Spleen (tissue), 11 donors: ENCODE measurements around the gene BRS3. TPM values are rescaled to one million over a fixed set of nuclear protein-coding genes. Genes with fewer than 3 reads are reported as not detected.

Experiments used
- DNase-seq: peaks from one replicate; pipeline ENCODE4 v3.0.0-alpha.2; 2020
- H3K27ac ChIP-seq, 8 donors: fragments of 200-600 bp; sonication (generic) in 7 of 8; 1 replicate in 4 of 8; 2 replicates in 4 of 8; pipeline versions ENCODE4 v1.5.0 to v1.8.0; 2016 to 2021; ENCODE audit warnings: inconsistent platforms in 4 of 8, mild to moderate bottlenecking in 4 of 8, moderate library complexity in 1 of 8
- H3K27me3 ChIP-seq, 7 donors: fragments of 200-600 bp; sonication (generic) in 6 of 7; replicated peaks in 1 of 7; 1 replicate in 4 of 7; 2 replicates in 3 of 7; pipeline versions ENCODE4 v1.5.0 to v1.8.0; 2016 to 2021; ENCODE audit warnings: inconsistent platforms in 3 of 7, mild to moderate bottlenecking in 1 of 7
- H3K36me3 ChIP-seq, 6 donors: fragments of 200-600 bp; sonication (generic) in 5 of 6; 1 replicate in 4 of 6; 2 replicates in 2 of 6; pipeline versions ENCODE4 v1.5.0 to v1.8.0; 2016 to 2021; ENCODE audit warnings: inconsistent platforms in 2 of 6
- H3K4me1 ChIP-seq, 6 donors: fragments of 200-600 bp; sonication (generic) in 5 of 6; 1 replicate in 3 of 6; 2 replicates in 3 of 6; pipeline versions ENCODE4 v1.5.0 to v1.8.0; 2016 to 2021; ENCODE audit warnings: inconsistent platforms in 3 of 6
- H3K4me3 ChIP-seq, 8 donors: fragments of 200-600 bp; sonication (generic) in 7 of 8; 1 replicate in 4 of 8; 2 replicates in 4 of 8; pipeline versions ENCODE4 v1.5.0 to v1.8.0; 2016 to 2021; ENCODE audit warnings: inconsistent platforms in 4 of 8, mild to moderate bottlenecking in 4 of 8, moderate library complexity in 2 of 8
- H3K9me3 ChIP-seq, 8 donors: fragments of 200-600 bp; sonication (generic) in 7 of 8; 1 replicate in 4 of 8; 2 replicates in 4 of 8; pipeline versions ENCODE4 v1.5.0 to v1.8.0; 2016 to 2021; ENCODE audit warnings: inconsistent platforms in 4 of 8
- CTCF ChIP-seq, 11 experiments: fragments of 200-600 bp in 7 of 11; fragments of 450-650 bp in 4 of 11; sonication (generic) in 4 of 11; IDR thresholded peaks in 8 of 11; conservative IDR thresholded peaks in 3 of 11; 1 replicate in 7 of 11; 2 replicates in 4 of 11; pipeline versions ENCODE4 v1.4.0 to v1.8.0; 2016 to 2021; ENCODE audit warnings: antibody characterized with exemption in 11 of 11, inconsistent platforms in 4 of 11, mild to moderate bottlenecking in 1 of 11
- POLR2A ChIP-seq, 3 donors: fragments of 450-650 bp; IDR thresholded peaks; one replicate each; pipeline ENCODE4 v1.5.1; 2017; ENCODE audit warnings: antibody characterized with exemption in 3 of 3, mild to moderate bottlenecking in 1 of 3
- POLR2AphosphoS5 ChIP-seq, 3 donors: sonication (generic); formaldehyde crosslinking; IDR thresholded peaks; one replicate each; pipeline ENCODE4 v1.5.1; 2017; ENCODE audit warnings: antibody characterized with exemption in 3 of 3
- WGBS, 5 donors: extraction: QIAGEN DNeasy Blood & Tissue Kit in 3 of 5; methylation state at CpG; one replicate each; pipeline versions ENCODE4 v1.1.5 to v1.1.7; 2013 to 2018; 5-methylcytosine and 5-hydroxymethylcytosine counted together
- intact Hi-C: fragments of 100-400 bp; cut with DNase I; formaldehyde crosslinking; loops from one replicate; pipeline ENCODE4 v1.15.0; 2023; ENCODE audit warnings: low total_unique reads
- polyA plus RNA-seq, 3 donors: library from polyadenylated mRNA; stranded (reverse); fragments of 200-250 nt; gene quantifications; one replicate each; pipeline ENCODE4 v1.2.1, GENCODE V29; 2013
- total RNA-seq, 7 donors: library from RNA; depleted of rRNA in 3 of 7; stranded (reverse); fragments of >200 nt in 3 of 7; fragmentation: NEBNext Ultra II Directional in 4 of 7; extraction: Animal tissue kit (Norgen Biotek cat#: 25700) in 4 of 7; gene quantifications; one replicate each; pipeline versions ENCODE4 v1.1.0 to v1.2.1, GENCODE V29; 2016 to 2021
- donor health status: healthy with polysubstance abuse.
- donor health status: DM: no; HTN: no; CAD: no; lungs with moderate emphysema.
- donor health status: DM: no; HTN: no; CAD: no.
- donor health status: Bipolar disorder and iron deficiency.
- donor health status: healthy.
- donor health status: DM: no; HTN: no; CAD: no.
- donor health status: DM: yes; HTN: yes; CAD: no.

The BRS3 gene
- total and polyA plus RNA-seq, 10 donors, result not detected

DNA sequence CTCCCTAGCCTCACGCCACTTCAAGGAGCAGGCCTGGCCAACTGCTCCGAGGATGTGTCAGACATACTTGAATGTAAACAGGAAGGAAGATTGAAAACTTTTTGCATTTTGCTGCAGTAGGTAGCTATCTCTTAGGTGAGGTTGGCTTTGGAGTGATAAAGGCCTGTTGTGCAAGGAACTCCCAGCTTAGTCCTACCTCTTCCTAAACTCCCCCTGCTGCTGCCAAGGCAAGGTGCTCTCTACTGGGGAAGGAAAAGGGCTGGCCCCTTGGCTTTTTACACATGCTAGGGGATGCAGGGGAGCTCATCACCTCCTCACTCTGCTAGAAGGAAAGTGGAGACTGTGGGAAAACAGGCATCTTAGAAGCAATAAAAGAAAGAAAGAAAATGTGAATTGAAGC, 10.7 kb upstream of the BRS3 start:
- Histone ChIP-seq H3K27ac (no peak overlapping the region), H3K27me3 (no peaks in the 10 kb centered on the region), H3K4me3 (no peak overlapping the region), H3K4me1 (no peaks in the 10 kb centered on the region), H3K36me3 (no peaks in the 10 kb centered on the region), H3K9me3 (no peaks in the 10 kb centered on the region)
- no peak for DNase-seq
- TF ChIP-seq CTCF (IDR thresholded peaks at IDR 0.05 in 8 of 11, conservative IDR thresholded peaks at IDR 0.05 in 3 of 11) (no peak), POLR2AphosphoS5 (IDR thresholded peaks at IDR 0.05) (no peak), POLR2A (IDR thresholded peaks at IDR 0.05) (no peak)
- WGBS, 5 donors, result 60 to 83% (median 77%) methylated on average over 2 of the region's 2 CpGs
- intact Hi-C loops, result no loop called here

DNA sequence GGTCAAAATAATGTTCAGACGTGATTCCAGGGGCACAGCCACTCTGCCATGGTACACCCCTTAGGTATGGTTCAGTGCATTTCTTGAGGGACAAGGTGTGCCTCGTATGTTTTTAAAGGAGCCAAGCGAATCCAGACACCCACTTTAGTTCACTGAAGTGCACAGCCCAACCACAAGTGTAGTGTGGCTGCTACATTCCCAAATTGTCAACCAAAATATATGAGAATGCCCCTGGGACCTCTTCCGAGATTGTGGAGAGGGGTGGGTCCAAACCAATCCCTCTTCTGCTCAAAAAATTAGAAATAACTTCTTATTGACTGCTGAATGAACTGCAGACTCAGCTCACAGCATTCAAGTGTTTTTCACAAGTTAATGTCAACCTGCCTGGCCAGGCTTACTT, 7.4 kb upstream of the BRS3 start:
- TF ChIP-seq CTCF (IDR thresholded peaks at IDR 0.05 in 8 of 11, conservative IDR thresholded peaks at IDR 0.05 in 3 of 11) (no peak), POLR2AphosphoS5 (IDR thresholded peaks at IDR 0.05) (no peak), POLR2A (IDR thresholded peaks at IDR 0.05) (no peak)
- no peak for DNase-seq
- intact Hi-C loops, result no loop called here
- no peak overlapping the region for H3K27ac ChIP-seq
- H3K4me1 ChIP-seq, result no peaks in the 10 kb centered on the region
- no peaks in the 10 kb centered on the region for H3K36me3 ChIP-seq
- no peak overlapping the region for H3K4me3 ChIP-seq
- WGBS, 5 donors, result 32 to 83% (median 61%) methylated on average over 2 to 4 of the region's 4 CpGs
- peaks cover 0 to 7% (median 0%) of the 10 kb centered on the region in 7 donors for H3K27me3 ChIP-seq
- no peaks in the 10 kb centered on the region for H3K9me3 ChIP-seq

GRCh38 chrX:136488706-136489105, 959 bp downstream of the BRS3 start:
- Histone ChIP-seq H3K4me1 (no peaks in the 10 kb centered on the region), H3K27ac (no peak overlapping the region), H3K36me3 (no peaks in the 10 kb centered on the region), H3K9me3 (no peaks in the 10 kb centered on the region), H3K4me3 (no peak overlapping the region), H3K27me3 (peaks cover 0 to 27% (median 0%) of the 10 kb centered on the region in 7 donors)
- WGBS, 5 donors, result 51 to 76% (median 62%) methylated on average over 5 of the region's 5 CpGs
- no peak for DNase-seq
- TF ChIP-seq POLR2AphosphoS5 (IDR thresholded peaks at IDR 0.05) (no peak), POLR2A (IDR thresholded peaks at IDR 0.05) (no peak), CTCF (IDR thresholded peaks at IDR 0.05 in 8 of 11, conservative IDR thresholded peaks at IDR 0.05 in 3 of 11) (no peak)
- intact Hi-C loops, result no loop called here

GRCh38 chrX:136491832-136492231, 4.1 kb downstream of the BRS3 start:
- no peak for DNase-seq
- 67 to 91% (median 71%) methylated on average over 6 of the region's 6 CpGs for WGBS, 5 donors
- no peak for TF ChIP-seq CTCF (IDR thresholded peaks at IDR 0.05 in 8 of 11, conservative IDR thresholded peaks at IDR 0.05 in 3 of 11)
- no peak for TF ChIP-seq POLR2A (IDR thresholded peaks at IDR 0.05)
- H3K27me3 ChIP-seq, result peaks cover 0 to 27% (median 0%) of the 10 kb centered on the region in 7 donors
- H3K27ac ChIP-seq, result no peak overlapping the region
- intact Hi-C loops, result no loop called here
- peaks cover 0 to 7% (median 0%) of the 10 kb centered on the region in 6 donors for H3K4me1 ChIP-seq
- no peak overlapping the region for H3K4me3 ChIP-seq
- H3K9me3 ChIP-seq, result no peaks in the 10 kb centered on the region
- H3K36me3 ChIP-seq, result no peaks in the 10 kb centered on the region
